Activated CD4-positive, CD25-positive, alpha-beta regulatory T cell treated with anti-CD3 and anti-CD28 coated beads, Interleukin-2, amount 50 U/mL, for 16 hours (primary cell): ENCODE data around the gene OR6Y1.

Source experiments
- DNase-seq: peaks from one replicate; pipeline ENCODE4 v3.0.0-alpha.2; 2020; ENCODE audit warnings: low read depth, low spot score

Gene OR6Y1

GRCh38 chr1:158554352-158554751, at the start of gene OR6Y1:
OR6Y1 (minus strand) TSS chr1:158554405; CDS start chr1:158548105, 6,300 bp downstream.
- DNase-seq: no peak

GRCh38 chr1:158600735-158601134, 46.5 kb upstream of the OR6Y1 start:
- no peak for DNase-seq

GRCh38 chr1:158586942-158587341, 32.7 kb upstream of the OR6Y1 start:
- no peak for DNase-seq

- no peak for DNase-seq
Observed at GRCh38 chr1:158583962-158584361, 29.8 kb upstream of the OR6Y1 start.

GRCh38 chr1:158579733-158580132, 25.5 kb upstream of the OR6Y1 start, which contains the start of gene OR10X1:
OR10X1 (minus strand) TSS chr1:158579899; CDS start chr1:158579899, 0 bp downstream.
- DNase-seq: no peak

- no peak for DNase-seq
Observed at GRCh38 chr1:158577561-158577960, 23.4 kb upstream of the OR6Y1 start.

GRCh38 chr1:158572226-158572625, 18.0 kb upstream of the OR6Y1 start:
- no peak for DNase-seq

GRCh38 chr1:158570480-158570879, 16.3 kb upstream of the OR6Y1 start, which contains the start of gene OR6P1:
OR6P1 (minus strand) TSS chr1:158570580; CDS start chr1:158563604, 6,976 bp downstream.
- no peak for DNase-seq

- no peak for DNase-seq
Observed at GRCh38 chr1:158564608-158565007, 10.4 kb upstream of the OR6Y1 start.

- DNase-seq: no peak
Observed at GRCh38 chr1:158563853-158564252, 9.6 kb upstream of the OR6Y1 start.

GRCh38 chr1:158559696-158560095, 5.5 kb upstream of the OR6Y1 start:
- DNase-seq: no peak

GRCh38 chr1:158552296-158552695, 1.9 kb downstream of the OR6Y1 start:
- DNase-seq: no peak

GRCh38 chr1:158547533-158547932, 6.7 kb downstream of the OR6Y1 start:
- DNase-seq: no peak

GRCh38 chr1:158537609-158538008, 16.6 kb downstream of the OR6Y1 start:
- DNase-seq: no peak

- no peak for DNase-seq
Observed at GRCh38 chr1:158534496-158534895, 19.7 kb downstream of the OR6Y1 start.

GRCh38 chr1:158527190-158527815, 26.9 kb downstream of the OR6Y1 start:
- no peak for DNase-seq

GRCh38 chr1:158521666-158522058, 32.5 kb downstream of the OR6Y1 start:
- no peak for DNase-seq

- no peak for DNase-seq
Observed at GRCh38 chr1:158520955-158521665, 33.1 kb downstream of the OR6Y1 start.

GRCh38 chr1:158520021-158520420, 34.2 kb downstream of the OR6Y1 start:
- DNase-seq: no peak

- no peak for DNase-seq
Observed at GRCh38 chr1:158516966-158517365, 37.2 kb downstream of the OR6Y1 start.

- DNase-seq: no peak
Observed at GRCh38 chr1:158509471-158510156, 44.6 kb downstream of the OR6Y1 start.

GRCh38 chr1:158507511-158507910, 46.7 kb downstream of the OR6Y1 start:
- DNase-seq: no peak
